Esophagus muscularis mucosa (tissue), 4 donors: Measurements from ENCODE around the gene TPSG1.
"Not testable (repeated sequence)": the region's sequence is repeated elsewhere in the genome, so short reads cannot be mapped to it uniquely, and the experiment has no call there.

ENCODE experiments used
- CTCF ChIP-seq, 3 experiments: fragments of 200-600 bp in 2 of 3; fragments of 450-650 bp in 1 of 3; sonication (generic) in 2 of 3; IDR thresholded peaks; one replicate each; pipeline ENCODE4 v1.5.1; 2017 to 2019; ENCODE audit warnings: antibody characterized with exemption in 3 of 3, mild to moderate bottlenecking in 2 of 3, moderate library complexity in 1 of 3
- EP300 ChIP-seq: sonication (generic); formaldehyde crosslinking; IDR thresholded peaks from one replicate; pipeline ENCODE4 v1.6.1; 2017; ENCODE audit warnings: antibody characterized with exemption
- POLR2A ChIP-seq: fragments of 450-650 bp; IDR thresholded peaks from one replicate; pipeline ENCODE4 v1.6.1; 2017; ENCODE audit warnings: antibody characterized with exemption, moderate library complexity, mild to moderate bottlenecking, low read depth

GRCh38 chr16:1190789-1191188 is 34.3 kb downstream of the TPSG1 start:
- not testable (repeated sequence) for TF ChIP-seq EP300; POLR2A; CTCF (IDR thresholded peaks at IDR 0.05)
